Astrocyte of the cerebellum (primary cell): Measurements from ENCODE around the gene CLSTN2.
A peak's percentile ranks its signal among the peaks of the same experiment; 100 is the strongest.

ENCODE experiments used
- DNase-seq: peaks from one replicate; pipeline ENCODE4 v3.0.0-alpha.2; 2011; ENCODE audit warnings: low read depth
- H3K4me3 ChIP-seq: 2 replicates; pipeline ENCODE4 v1.5.1; 2011; ENCODE audit warnings: mild to moderate bottlenecking, low read depth, low read length, moderate library complexity
- in situ Hi-C: cut with HindIII; loops from 2 replicates; pipeline ENCODE4 v1.10.0; 2017; ENCODE audit warnings: low sequenced_read_pairs
- TF ChIP-seq, protein P1 (sequence below): IDR thresholded peaks from 2 replicates; pipeline ENCODE4 v1.5.1; 2012; ENCODE audit warnings: low read length, low read depth, moderate library complexity, mild to moderate bottlenecking; ENCODE audit errors: missing control alignments

CLSTN2 gene

DNA sequence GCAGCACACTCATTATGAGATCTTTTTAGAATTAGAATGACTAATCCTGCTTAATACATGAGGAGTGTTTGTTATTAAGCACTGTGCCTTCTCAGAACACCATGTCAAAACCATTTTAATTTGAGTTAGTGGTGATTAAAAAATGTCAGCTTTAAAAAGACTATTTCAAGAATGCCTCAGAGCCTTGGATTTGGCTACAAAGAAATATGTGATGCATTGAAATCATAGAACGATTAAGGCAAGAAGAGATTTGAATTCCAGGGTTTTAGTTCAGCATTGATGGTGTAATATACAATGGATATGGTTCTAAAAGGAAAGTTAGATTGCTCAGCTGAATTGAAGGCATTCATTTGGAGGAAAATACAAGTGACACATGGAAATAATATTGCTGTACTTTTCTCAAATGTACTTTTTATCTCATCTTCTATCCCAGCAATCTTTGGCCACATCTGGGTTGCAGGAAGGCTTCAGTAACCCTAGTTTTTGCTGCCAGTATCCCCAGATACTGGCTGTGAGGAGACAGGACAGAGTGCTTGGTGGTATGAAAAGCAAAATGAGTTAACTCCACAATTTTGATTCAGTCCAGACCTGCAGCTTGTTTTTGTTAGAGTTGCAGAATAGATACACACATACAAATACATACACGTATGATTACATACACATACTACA is 303.8 kb downstream of the CLSTN2 start:
- no peak overlapping the region for H3K4me3 ChIP-seq
- no peak for DNase-seq
- TF ChIP-seq, protein P1, sequence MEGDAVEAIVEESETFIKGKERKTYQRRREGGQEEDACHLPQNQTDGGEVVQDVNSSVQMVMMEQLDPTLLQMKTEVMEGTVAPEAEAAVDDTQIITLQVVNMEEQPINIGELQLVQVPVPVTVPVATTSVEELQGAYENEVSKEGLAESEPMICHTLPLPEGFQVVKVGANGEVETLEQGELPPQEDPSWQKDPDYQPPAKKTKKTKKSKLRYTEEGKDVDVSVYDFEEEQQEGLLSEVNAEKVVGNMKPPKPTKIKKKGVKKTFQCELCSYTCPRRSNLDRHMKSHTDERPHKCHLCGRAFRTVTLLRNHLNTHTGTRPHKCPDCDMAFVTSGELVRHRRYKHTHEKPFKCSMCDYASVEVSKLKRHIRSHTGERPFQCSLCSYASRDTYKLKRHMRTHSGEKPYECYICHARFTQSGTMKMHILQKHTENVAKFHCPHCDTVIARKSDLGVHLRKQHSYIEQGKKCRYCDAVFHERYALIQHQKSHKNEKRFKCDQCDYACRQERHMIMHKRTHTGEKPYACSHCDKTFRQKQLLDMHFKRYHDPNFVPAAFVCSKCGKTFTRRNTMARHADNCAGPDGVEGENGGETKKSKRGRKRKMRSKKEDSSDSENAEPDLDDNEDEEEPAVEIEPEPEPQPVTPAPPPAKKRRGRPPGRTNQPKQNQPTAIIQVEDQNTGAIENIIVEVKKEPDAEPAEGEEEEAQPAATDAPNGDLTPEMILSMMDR = no peak
- in situ Hi-C loops = no loop called here

DNA sequence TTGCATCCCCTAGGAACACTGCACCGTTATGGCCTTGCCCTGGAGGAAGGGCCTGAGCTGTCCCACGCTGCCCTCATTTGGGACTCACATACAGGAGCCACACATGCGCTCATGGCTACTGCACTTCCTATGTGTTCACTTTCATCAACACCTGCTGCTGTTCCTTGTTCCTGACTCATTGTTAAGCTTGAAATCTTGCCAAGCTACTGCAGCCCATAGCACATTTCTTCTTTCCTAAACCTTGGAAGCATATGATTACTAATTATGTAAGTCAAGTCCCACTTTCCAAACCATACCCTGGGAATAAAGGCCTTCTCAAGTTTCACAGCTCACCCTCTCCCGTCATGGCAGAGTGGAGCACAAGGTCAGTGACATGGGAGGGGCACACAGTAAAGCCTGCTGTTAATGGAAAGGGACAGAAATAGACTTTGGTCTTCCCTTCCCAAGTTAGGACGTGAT is 307.9 kb downstream of the CLSTN2 start:
- TF ChIP-seq, protein P1 = no peak
- DNase-seq = peak; percentile 32
- H3K4me3 ChIP-seq = no peak overlapping the region
- in situ Hi-C loops = no loop called here

DNA sequence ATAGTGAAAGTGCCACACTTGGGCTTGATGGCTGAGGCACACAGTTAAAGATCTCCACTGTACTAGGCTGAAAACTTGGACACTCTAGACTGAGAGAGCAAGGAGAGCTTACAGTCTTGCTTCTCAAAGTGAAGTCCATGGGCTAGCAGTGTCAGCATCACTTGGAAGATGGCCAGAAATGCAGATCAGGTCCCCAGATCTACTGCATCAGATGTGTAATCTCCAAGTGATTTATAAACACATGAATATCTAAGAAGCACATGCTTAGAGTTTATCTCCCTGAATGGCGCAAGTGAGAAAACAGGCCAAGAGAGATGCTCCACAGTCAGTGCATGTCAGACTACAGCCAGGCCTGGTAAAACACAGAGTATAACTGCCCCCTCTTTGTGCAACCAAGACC is 308.6 kb downstream of the CLSTN2 start:
- in situ Hi-C loops = no loop called here
- no peak for DNase-seq

DNA sequence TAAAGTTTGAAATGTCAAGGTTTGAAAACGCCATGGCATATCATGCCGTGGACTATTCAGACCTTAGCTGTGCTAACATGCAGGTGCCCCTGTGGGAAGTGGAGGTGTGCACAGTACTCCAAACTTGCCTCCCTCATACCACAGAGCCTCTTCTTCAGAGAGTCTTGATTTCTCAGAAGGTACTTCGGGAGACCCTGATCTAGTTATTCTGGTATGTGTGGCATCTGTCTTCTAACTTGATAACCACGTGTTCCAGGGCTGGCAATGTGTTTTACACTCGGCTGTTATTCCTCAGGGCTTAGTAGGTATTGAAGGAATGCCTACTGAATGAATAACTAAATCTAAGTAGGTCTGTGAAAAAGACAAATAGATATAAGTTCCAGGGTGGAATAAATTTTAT is 309.9 kb downstream of the CLSTN2 start:
- in situ Hi-C loops = no loop called here
- no peak for DNase-seq
- H3K4me3 ChIP-seq = no peak overlapping the region
- TF ChIP-seq, protein P1 = no peak

More for the DNA sequence above, 308.6 kb downstream of the CLSTN2 start:
- TF ChIP-seq, protein P1 = no peak
- no peak overlapping the region for H3K4me3 ChIP-seq

DNA sequence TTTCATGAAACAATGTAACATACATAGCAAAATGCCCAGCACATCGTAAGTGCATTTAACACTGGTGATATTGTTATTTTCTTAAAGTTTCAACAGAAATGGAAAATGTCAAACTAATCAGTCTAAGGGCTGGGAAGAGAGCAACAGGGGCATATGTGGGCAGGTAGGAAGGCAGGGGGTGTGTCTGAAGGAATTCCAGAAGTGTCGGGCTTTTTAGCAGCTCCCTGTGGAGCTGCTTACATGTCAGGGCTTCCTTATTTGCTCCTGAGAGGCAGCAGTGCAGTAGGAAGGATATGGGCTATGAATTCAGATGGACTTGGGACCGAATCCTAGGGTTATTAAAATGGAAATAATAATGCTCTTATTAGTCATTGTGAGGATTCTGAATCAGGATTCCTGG is 311.6 kb downstream of the CLSTN2 start:
- in situ Hi-C loops = no loop called here
- no peak for DNase-seq
- no peak overlapping the region for H3K4me3 ChIP-seq
- TF ChIP-seq, protein P1 = no peak

DNA sequence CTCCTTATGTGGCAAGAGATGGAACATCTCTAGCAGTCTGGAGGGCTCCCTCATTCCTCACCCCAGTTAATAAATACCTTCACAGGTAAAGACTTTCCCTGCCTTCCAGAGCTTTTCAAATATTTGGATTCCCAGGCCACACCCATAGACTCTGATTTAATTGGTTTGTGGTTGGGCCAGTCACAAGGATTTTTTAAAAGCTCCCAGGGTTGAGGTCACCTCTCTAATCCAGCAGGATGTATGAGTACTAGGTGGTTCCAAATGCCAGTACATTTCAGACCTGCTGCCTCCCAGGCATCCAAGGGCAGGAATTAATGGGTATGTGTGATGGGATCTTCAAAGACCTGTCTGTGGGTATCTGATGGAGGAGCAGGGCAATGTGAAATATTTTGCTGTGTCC is 312.8 kb downstream of the CLSTN2 start:
- no peak overlapping the region for H3K4me3 ChIP-seq
- TF ChIP-seq, protein P1 = no peak
- in situ Hi-C loops = no loop called here
- no peak for DNase-seq
